GM23338 (cell line): ENCODE data around the gene MTRF1L. TPM values are rescaled to one million over a fixed set of nuclear protein-coding genes. Genes with fewer than 3 reads are reported as not detected.

Experiments used
- ATAC-seq: fragments of 200-7000 bp; cut with Tn5 transposase; 3 replicates; pipeline ENCODE4 v1.9.1; 2020
- DNase-seq: peaks from one replicate; pipeline ENCODE4 v3.0.0-alpha.2; 2015; ENCODE audit warnings: low spot score
- H2AFZ ChIP-seq: fragments of 200-600 bp; sonication (generic); 2 replicates; pipeline ENCODE4 v1.8.0; 2016; ENCODE audit warnings: antibody characterized with exemption, mild to moderate bottlenecking, moderate library complexity
- H3F3A ChIP-seq: fragments of 200-600 bp; sonication (generic); replicated peaks from 2 replicates; pipeline ENCODE4 v1.8.0; 2017; ENCODE audit warnings: antibody characterized with exemption, mixed run types, low read depth
- H3K27ac ChIP-seq: fragments of 200-600 bp; sonication (generic); 2 replicates; pipeline ENCODE4 v1.6.1; 2016; ENCODE audit warnings: low read depth
- H3K27me3 ChIP-seq: fragments of 200-600 bp; sonication (generic); 2 replicates; pipeline ENCODE4 v1.8.0; 2016; ENCODE audit warnings: mild to moderate bottlenecking, mixed run types, moderate library complexity; ENCODE audit not compliant: insufficient read depth
- H3K36me3 ChIP-seq: fragments of 200-600 bp; sonication (generic); 2 replicates; pipeline ENCODE4 v1.8.0; 2016; ENCODE audit warnings: mild to moderate bottlenecking; ENCODE audit not compliant: insufficient read depth
- H3K4me1 ChIP-seq: fragments of 200-600 bp; sonication (generic); 2 replicates; pipeline ENCODE4 v1.8.0; 2016; ENCODE audit warnings: mild to moderate bottlenecking, moderate library complexity; ENCODE audit not compliant: insufficient read depth
- H3K4me2 ChIP-seq: fragments of 200-600 bp; sonication (generic); 2 replicates; pipeline ENCODE4 v1.7.1; 2017; ENCODE audit warnings: mixed run types
- H3K4me3 ChIP-seq: fragments of 200-600 bp; sonication (generic); 2 replicates; pipeline ENCODE4 v1.6.1; 2016; ENCODE audit warnings: mixed run types
- H3K79me2 ChIP-seq: fragments of 200-600 bp; sonication (generic); replicated peaks from 2 replicates; pipeline ENCODE4 v1.8.0; 2017; ENCODE audit warnings: mild to moderate bottlenecking; ENCODE audit not compliant: insufficient read depth
- H3K9me2 ChIP-seq: fragments of 200-600 bp; sonication (generic); 2 replicates; pipeline ENCODE4 v1.8.0; 2017; ENCODE audit not compliant: insufficient read depth
- H4K20me1 ChIP-seq: fragments of 200-600 bp; sonication (generic); replicated peaks from 2 replicates; pipeline ENCODE4 v1.8.0; 2017; ENCODE audit warnings: mild to moderate bottlenecking; ENCODE audit not compliant: insufficient read depth
- H3K27ac Mint-ChIP-seq: 2 replicates; pipeline ENCODE4 v1.8.0; 2020; ENCODE audit warnings: inconsistent platforms, mild to moderate bottlenecking, moderate library complexity, mixed read lengths
- H3K27me3 Mint-ChIP-seq: 3 replicates; pipeline ENCODE4 v1.8.0; 2022; ENCODE audit warnings: low read depth, mild to moderate bottlenecking, moderate library complexity, mixed read lengths, inconsistent platforms; ENCODE audit not compliant: insufficient read depth, poor library complexity
- H3K36me3 Mint-ChIP-seq: 3 replicates; pipeline ENCODE4 v1.8.0; 2021; ENCODE audit warnings: low read depth, mild to moderate bottlenecking, inconsistent platforms, moderate library complexity, mixed read lengths
- H3K4me1 Mint-ChIP-seq: 3 replicates; pipeline ENCODE4 v1.8.0; 2020; ENCODE audit warnings: mild to moderate bottlenecking, inconsistent platforms, mixed read lengths
- H3K4me3 Mint-ChIP-seq: 3 replicates; pipeline ENCODE4 v1.8.0; 2021; ENCODE audit warnings: moderate library complexity, mild to moderate bottlenecking, inconsistent platforms, mixed read lengths
- H3K9me3 Mint-ChIP-seq: 3 replicates; pipeline ENCODE4 v1.8.0; 2020; ENCODE audit warnings: moderate library complexity, mild to moderate bottlenecking, inconsistent platforms, mixed read lengths
- CREB1 ChIP-seq: fragments of 250-450 bp; sonication (Bioruptor Pico); IDR thresholded peaks from 2 replicates; pipeline ENCODE4 v1.5.0; 2020; ENCODE audit warnings: low read depth, mild to moderate bottlenecking, moderate library complexity
- EZH2 ChIP-seq: fragments of 200-600 bp; sonication (generic); IDR thresholded peaks from one replicate; pipeline ENCODE4 v1.8.0; 2017; ENCODE audit warnings: antibody characterized with exemption, mild to moderate bottlenecking, low read depth; ENCODE audit not compliant: unreplicated experiment
- EZH2phosphoT487 ChIP-seq: fragments of 200-600 bp; sonication (generic); IDR thresholded peaks from one replicate; pipeline ENCODE4 v1.8.1; 2018; ENCODE audit warnings: antibody characterized with exemption; ENCODE audit not compliant: unreplicated experiment
- JUNB ChIP-seq: IDR thresholded peaks from one replicate; pipeline ENCODE4 v1.6.1; 2016; ENCODE audit warnings: antibody characterized with exemption; ENCODE audit not compliant: unreplicated experiment
- NANOG ChIP-seq: IDR thresholded peaks from 2 replicates; pipeline ENCODE4 v1.6.1; 2016; ENCODE audit warnings: antibody characterized with exemption, borderline replicate concordance
- STAT1 ChIP-seq: IDR thresholded peaks from one replicate; pipeline ENCODE4 v1.6.1; 2016; ENCODE audit warnings: antibody characterized with exemption; ENCODE audit not compliant: unreplicated experiment
- ZNF114 ChIP-seq: fragments of 250-450 bp; sonication (Bioruptor Pico); IDR thresholded peaks from 2 replicates; pipeline ENCODE4 v1.5.0; 2020; ENCODE audit warnings: mild to moderate bottlenecking, moderate library complexity
- polyA plus RNA-seq: library from polyadenylated mRNA; unstranded; fragments of >200 nt; fragmentation: Nextera tagmentation; extraction: Ambion mirVana; gene quantifications from 2 replicates; pipeline ENCODE4 v1.2.1, GENCODE V29; 2016
- total RNA-seq: library from RNA; depleted of rRNA; stranded (reverse); fragments of >200 nt; shearing (Covaris generic); gene quantifications from 2 replicates; pipeline ENCODE4 v1.2.3, GENCODE V29; 2014
- TF ChIP-seq, protein P1 (sequence below): IDR thresholded peaks from 2 replicates; pipeline ENCODE4 v1.6.1; 2016; ENCODE audit warnings: antibody characterized with exemption
- TF ChIP-seq, protein P2 (sequence below): fragments of 250-450 bp; sonication (Bioruptor Pico); IDR thresholded peaks from 2 replicates; pipeline ENCODE4 v1.5.0; 2020; ENCODE audit warnings: mild to moderate bottlenecking, moderate library complexity
- TF ChIP-seq, protein P3 (sequence below): IDR thresholded peaks from one replicate; pipeline ENCODE4 v1.6.1; 2018; ENCODE audit warnings: antibody characterized with exemption; ENCODE audit not compliant: unreplicated experiment

MTRF1L gene
- total and polyA plus RNA-seq, 2 experiments from 2014 or later: 20.5 to 28.3 TPM

DNA sequence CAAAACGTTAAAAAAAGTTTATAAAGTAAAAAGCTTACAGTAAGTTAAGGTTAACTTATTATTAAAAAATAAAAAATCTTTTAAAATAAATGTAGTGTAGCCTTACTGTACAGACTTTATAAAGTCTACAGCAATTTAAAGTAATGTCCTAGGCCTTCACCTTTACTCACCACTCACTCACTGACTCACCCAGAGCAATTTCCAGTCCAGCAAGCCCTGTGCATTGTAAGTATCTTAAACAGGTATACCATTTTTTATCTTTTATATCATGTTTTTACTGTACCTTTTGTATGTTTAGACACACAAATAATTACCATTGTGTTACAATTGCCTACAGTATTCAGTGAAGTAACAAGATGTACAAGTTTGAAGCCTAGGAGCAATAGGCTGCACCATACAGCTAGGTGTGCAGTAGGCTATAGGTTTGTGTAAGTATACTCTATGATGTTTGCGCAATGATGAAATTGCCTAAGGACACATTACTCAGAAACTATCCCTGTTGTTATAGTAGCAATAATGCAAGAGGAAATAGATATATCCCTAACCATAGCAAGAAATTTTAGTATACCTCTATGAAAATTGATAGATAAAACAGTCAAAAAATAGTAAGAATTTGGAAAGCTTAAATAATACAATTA lies 59.1 kb downstream of the MTRF1L start (continued):
- TF ChIP-seq, protein P1, sequence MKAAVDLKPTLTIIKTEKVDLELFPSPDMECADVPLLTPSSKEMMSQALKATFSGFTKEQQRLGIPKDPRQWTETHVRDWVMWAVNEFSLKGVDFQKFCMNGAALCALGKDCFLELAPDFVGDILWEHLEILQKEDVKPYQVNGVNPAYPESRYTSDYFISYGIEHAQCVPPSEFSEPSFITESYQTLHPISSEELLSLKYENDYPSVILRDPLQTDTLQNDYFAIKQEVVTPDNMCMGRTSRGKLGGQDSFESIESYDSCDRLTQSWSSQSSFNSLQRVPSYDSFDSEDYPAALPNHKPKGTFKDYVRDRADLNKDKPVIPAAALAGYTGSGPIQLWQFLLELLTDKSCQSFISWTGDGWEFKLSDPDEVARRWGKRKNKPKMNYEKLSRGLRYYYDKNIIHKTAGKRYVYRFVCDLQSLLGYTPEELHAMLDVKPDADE: no peak
- TF ChIP-seq EZH2phosphoT487 (no peak), JUNB (no peak)

DNA sequence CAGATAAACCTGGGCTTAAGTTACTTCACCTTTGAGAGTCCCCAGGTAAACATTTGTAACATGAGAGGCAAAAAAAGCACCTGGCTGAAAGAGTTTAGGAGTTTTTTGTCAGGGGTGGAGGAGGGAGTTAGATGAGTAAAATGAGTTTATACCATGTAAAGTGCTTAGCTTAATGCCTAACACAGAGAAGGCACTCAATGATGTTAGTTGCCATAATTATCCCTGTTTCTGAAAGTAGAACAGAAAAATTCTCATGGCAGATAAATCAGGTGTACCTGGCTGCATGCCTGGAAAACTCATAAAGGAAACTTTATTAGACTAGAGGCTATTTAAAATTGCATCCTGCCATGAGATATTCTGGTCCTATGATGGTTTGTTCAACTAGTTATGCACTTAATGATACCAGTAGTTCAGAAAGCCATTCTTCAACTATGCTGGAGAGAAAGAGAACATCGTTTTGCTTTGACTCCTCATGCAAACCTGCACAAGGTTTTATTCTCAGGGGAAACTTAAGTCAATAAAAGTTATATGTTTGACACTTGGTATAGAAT lies 60.1 kb downstream of the MTRF1L start:
- Histone ChIP-seq H3K27me3 (no peaks in the 10 kb centered on the region), H3K36me3 (no peaks in the 10 kb centered on the region), H3K79me2 (no peaks in the 10 kb centered on the region), H3K4me1 (peaks cover 8% of the 10 kb centered on the region; the same call in 1 of the 2 replicates), H3K4me3 (no peak overlapping the region), H3K9me2 (no peaks in the 10 kb centered on the region), H3K4me2 (no peak overlapping the region), H4K20me1 (no peaks in the 10 kb centered on the region), H2AFZ (no peak overlapping the region), H3K27ac (no peak overlapping the region), H3F3A (no peaks in the 10 kb centered on the region)
- DNase-seq (no peak), ATAC-seq (no peak)
- Mint-ChIP-seq H3K4me3 (no peak overlapping the region), H3K36me3 (no peaks in the 10 kb centered on the region), H3K9me3 (no peaks in the 10 kb centered on the region), H3K4me1 (peaks cover 13% of the 10 kb centered on the region), H3K27me3 (no peaks in the 10 kb centered on the region), H3K27ac (no peak overlapping the region)
- TF ChIP-seq EZH2phosphoT487 (no peak), EZH2 (no peak), CREB1 (CRISPR knock-in tag) (no peak), NANOG (no peak), STAT1 (no peak), ZNF114 (CRISPR knock-in tag) (no peak)
- TF ChIP-seq, protein P2, sequence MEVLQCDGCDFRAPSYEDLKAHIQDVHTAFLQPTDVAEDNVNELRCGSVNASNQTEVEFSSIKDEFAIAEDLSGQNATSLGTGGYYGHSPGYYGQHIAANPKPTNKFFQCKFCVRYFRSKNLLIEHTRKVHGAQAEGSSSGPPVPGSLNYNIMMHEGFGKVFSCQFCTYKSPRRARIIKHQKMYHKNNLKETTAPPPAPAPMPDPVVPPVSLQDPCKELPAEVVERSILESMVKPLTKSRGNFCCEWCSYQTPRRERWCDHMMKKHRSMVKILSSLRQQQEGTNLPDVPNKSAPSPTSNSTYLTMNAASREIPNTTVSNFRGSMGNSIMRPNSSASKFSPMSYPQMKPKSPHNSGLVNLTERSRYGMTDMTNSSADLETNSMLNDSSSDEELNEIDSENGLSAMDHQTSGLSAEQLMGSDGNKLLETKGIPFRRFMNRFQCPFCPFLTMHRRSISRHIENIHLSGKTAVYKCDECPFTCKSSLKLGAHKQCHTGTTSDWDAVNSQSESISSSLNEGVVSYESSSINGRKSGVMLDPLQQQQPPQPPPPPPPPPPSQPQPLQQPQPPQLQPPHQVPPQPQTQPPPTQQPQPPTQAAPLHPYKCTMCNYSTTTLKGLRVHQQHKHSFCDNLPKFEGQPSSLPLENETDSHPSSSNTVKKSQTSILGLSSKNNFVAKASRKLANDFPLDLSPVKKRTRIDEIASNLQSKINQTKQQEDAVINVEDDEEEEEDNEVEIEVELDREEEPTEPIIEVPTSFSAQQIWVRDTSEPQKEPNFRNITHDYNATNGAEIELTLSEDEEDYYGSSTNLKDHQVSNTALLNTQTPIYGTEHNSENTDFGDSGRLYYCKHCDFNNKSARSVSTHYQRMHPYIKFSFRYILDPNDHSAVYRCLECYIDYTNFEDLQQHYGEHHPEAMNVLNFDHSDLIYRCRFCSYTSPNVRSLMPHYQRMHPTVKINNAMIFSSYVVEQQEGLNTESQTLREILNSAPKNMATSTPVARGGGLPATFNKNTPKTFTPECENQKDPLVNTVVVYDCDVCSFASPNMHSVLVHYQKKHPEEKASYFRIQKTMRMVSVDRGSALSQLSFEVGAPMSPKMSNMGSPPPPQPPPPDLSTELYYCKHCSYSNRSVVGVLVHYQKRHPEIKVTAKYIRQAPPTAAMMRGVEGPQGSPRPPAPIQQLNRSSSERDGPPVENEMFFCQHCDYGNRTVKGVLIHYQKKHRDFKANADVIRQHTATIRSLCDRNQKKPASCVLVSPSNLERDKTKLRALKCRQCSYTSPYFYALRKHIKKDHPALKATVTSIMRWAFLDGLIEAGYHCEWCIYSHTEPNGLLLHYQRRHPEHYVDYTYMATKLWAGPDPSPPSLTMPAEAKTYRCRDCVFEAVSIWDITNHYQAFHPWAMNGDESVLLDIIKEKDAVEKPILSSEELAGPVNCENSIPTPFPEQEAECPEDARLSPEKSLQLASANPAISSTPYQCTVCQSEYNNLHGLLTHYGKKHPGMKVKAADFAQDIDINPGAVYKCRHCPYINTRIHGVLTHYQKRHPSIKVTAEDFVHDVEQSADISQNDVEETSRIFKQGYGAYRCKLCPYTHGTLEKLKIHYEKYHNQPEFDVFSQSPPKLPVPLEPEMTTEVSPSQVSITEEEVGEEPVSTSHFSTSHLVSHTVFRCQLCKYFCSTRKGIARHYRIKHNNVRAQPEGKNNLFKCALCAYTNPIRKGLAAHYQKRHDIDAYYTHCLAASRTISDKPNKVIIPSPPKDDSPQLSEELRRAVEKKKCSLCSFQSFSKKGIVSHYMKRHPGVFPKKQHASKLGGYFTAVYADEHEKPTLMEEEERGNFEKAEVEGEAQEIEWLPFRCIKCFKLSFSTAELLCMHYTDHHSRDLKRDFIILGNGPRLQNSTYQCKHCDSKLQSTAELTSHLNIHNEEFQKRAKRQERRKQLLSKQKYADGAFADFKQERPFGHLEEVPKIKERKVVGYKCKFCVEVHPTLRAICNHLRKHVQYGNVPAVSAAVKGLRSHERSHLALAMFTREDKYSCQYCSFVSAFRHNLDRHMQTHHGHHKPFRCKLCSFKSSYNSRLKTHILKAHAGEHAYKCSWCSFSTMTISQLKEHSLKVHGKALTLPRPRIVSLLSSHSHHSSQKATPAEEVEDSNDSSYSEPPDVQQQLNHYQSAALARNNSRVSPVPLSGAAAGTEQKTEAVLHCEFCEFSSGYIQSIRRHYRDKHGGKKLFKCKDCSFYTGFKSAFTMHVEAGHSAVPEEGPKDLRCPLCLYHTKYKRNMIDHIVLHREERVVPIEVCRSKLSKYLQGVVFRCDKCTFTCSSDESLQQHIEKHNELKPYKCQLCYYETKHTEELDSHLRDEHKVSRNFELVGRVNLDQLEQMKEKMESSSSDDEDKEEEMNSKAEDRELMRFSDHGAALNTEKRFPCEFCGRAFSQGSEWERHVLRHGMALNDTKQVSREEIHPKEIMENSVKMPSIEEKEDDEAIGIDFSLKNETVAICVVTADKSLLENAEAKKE (CRISPR knock-in tag): no peak
- TF ChIP-seq, protein P1: no peak
- TF ChIP-seq, protein P3, sequence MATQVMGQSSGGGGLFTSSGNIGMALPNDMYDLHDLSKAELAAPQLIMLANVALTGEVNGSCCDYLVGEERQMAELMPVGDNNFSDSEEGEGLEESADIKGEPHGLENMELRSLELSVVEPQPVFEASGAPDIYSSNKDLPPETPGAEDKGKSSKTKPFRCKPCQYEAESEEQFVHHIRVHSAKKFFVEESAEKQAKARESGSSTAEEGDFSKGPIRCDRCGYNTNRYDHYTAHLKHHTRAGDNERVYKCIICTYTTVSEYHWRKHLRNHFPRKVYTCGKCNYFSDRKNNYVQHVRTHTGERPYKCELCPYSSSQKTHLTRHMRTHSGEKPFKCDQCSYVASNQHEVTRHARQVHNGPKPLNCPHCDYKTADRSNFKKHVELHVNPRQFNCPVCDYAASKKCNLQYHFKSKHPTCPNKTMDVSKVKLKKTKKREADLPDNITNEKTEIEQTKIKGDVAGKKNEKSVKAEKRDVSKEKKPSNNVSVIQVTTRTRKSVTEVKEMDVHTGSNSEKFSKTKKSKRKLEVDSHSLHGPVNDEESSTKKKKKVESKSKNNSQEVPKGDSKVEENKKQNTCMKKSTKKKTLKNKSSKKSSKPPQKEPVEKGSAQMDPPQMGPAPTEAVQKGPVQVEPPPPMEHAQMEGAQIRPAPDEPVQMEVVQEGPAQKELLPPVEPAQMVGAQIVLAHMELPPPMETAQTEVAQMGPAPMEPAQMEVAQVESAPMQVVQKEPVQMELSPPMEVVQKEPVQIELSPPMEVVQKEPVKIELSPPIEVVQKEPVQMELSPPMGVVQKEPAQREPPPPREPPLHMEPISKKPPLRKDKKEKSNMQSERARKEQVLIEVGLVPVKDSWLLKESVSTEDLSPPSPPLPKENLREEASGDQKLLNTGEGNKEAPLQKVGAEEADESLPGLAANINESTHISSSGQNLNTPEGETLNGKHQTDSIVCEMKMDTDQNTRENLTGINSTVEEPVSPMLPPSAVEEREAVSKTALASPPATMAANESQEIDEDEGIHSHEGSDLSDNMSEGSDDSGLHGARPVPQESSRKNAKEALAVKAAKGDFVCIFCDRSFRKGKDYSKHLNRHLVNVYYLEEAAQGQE: no peak
